Activated B cell treated with CpG ODN at 0.5 μM for 24 hours (primary cell): ENCODE data around the gene PTPRJ. TPM values are rescaled to one million over a fixed set of nuclear protein-coding genes. Genes with fewer than 3 reads are reported as not detected.
"Not testable (repeated sequence)": the region's sequence is repeated elsewhere in the genome, so short reads cannot be mapped to it uniquely, and the experiment has no call there.

Experiments
- ATAC-seq: fragments of 200-7000 bp; cut with Tn5 transposase; one replicate; pipeline ENCODE4 v1.10.0; 2021; ENCODE audit warnings: low read depth, mild to moderate bottlenecking, moderate library complexity
- CTCF ChIA-PET: fragments of 350-600 bp; sonication (Branson Sonifier 250); formaldehyde crosslinking; loops from one replicate; lab custom pipeline; 2021; ENCODE audit warnings: antibody characterized with exemption; lab: Charles Lee
- POLR2A ChIA-PET: fragments of 350-600 bp; sonication (Branson Sonifier 250); formaldehyde crosslinking; loops from one replicate; lab custom pipeline; 2021; ENCODE audit warnings: antibody characterized with exemption; lab: Charles Lee
- DNase-seq: peaks from one replicate; pipeline ENCODE4 v3.0.0; 2022
- H3K27ac Mint-ChIP-seq: one replicate; pipeline ENCODE4 v1.8.0; 2020; ENCODE audit warnings: mixed read lengths
- H3K27me3 Mint-ChIP-seq: one replicate; pipeline ENCODE4 v1.8.0; 2021; ENCODE audit warnings: mixed read lengths
- H3K36me3 Mint-ChIP-seq: one replicate; pipeline ENCODE4 v1.8.0; 2021; ENCODE audit warnings: low read depth, mixed read lengths
- H3K4me1 Mint-ChIP-seq: one replicate; pipeline ENCODE4 v1.8.0; 2021; ENCODE audit warnings: mixed read lengths
- H3K4me3 Mint-ChIP-seq: one replicate; pipeline ENCODE4 v1.8.0; 2020; ENCODE audit warnings: mild to moderate bottlenecking, mixed read lengths
- H3K9me3 Mint-ChIP-seq: one replicate; pipeline ENCODE4 v1.8.0; 2020; ENCODE audit warnings: mixed read lengths
- intact Hi-C: fragments of 100-400 bp; cut with micrococcal nuclease; formaldehyde crosslinking; loops from one replicate; pipeline ENCODE4 v1.15.1; 2024
- total RNA-seq: library from RNA; stranded (reverse); gene quantifications from 2 replicates; pipeline ENCODE4 v1.2.3, GENCODE V29; 2022
- TF ChIP-seq, protein P1 (sequence below): fragments of 200-600 bp; IDR thresholded peaks from one replicate; pipeline ENCODE4 v1.8.0; 2022; ENCODE audit warnings: antibody characterized with exemption, mild to moderate bottlenecking

Gene PTPRJ
- total RNA-seq, 1 donor from 2014 or later: 19.2 TPM

DNA sequence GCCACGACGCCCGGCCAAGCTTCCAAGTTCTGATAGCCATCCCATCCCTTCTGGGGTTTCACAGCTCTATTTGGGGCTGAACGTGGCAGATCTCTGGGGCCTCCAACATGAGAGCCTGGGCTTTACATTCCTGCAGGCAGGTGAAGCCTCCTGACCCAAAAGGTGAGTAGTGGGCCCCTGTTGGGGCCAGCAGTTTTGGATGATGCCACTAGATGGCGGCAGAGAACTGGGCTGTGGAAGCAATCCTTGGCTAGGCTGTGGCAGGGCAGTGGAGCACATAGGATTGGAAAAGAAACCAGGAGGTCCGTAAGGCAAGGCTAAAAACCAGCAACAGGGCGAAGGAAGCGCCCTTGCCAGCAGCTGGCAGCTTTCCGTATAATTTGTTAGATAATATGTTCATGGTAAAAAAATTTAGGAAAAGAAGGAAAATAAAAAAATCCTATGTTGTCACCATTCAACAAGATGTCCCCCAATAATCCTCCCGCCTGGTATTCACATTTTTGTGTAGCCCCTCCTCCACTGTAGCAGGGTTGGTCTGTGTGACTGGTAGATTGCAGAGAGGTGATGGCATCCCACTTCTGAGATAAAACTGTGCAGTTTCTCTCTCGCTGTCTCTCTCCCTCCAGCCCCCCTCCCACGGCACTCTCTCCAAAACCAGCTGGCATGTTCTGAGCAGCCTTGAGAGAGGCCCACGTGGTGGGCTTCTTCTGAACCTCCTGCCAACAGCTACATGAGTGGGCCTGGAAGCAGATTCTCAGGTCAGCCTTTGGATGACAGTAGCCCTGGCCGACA, 192.7 kb downstream of the PTPRJ start:
- ChIA-PET POLR2A (no interaction called here), CTCF (interaction anchor here (0.6 kb wide), 1 partner anchor 727 kb away, joined by 4 read pairs; no protein-coding TSS in a partner anchor)
- intact Hi-C loops: loop anchor here (5.0 kb wide), 1 partner anchor 1354 kb away; no protein-coding TSS in a partner anchor
- Mint-ChIP-seq H3K27ac (no peak overlapping the region), H3K27me3 (no peaks in the 10 kb centered on the region), H3K36me3 (peaks cover 11% of the 10 kb centered on the region), H3K4me1 (peaks cover 29% of the 10 kb centered on the region), H3K9me3 (no peaks in the 10 kb centered on the region), H3K4me3 (no peak overlapping the region)
- ATAC-seq: peak; percentile 71
- TF ChIP-seq, protein P1, sequence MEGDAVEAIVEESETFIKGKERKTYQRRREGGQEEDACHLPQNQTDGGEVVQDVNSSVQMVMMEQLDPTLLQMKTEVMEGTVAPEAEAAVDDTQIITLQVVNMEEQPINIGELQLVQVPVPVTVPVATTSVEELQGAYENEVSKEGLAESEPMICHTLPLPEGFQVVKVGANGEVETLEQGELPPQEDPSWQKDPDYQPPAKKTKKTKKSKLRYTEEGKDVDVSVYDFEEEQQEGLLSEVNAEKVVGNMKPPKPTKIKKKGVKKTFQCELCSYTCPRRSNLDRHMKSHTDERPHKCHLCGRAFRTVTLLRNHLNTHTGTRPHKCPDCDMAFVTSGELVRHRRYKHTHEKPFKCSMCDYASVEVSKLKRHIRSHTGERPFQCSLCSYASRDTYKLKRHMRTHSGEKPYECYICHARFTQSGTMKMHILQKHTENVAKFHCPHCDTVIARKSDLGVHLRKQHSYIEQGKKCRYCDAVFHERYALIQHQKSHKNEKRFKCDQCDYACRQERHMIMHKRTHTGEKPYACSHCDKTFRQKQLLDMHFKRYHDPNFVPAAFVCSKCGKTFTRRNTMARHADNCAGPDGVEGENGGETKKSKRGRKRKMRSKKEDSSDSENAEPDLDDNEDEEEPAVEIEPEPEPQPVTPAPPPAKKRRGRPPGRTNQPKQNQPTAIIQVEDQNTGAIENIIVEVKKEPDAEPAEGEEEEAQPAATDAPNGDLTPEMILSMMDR: peak; percentile 69
- peak; percentile 37 for DNase-seq

- CTCF ChIA-PET: interaction anchor here (1.1 kb wide), 1 partner anchor 15 kb away, joined by 3 read pairs; no protein-coding TSS in a partner anchor
- TF ChIP-seq, protein P1: no peak
- POLR2A ChIA-PET: no interaction called here
- ATAC-seq (no peak), DNase-seq (no peak)
- intact Hi-C loops: no loop called here
- Mint-ChIP-seq H3K4me1 (peaks cover 3% of the 10 kb centered on the region), H3K9me3 (no peaks in the 10 kb centered on the region), H3K27me3 (peaks cover 5% of the 10 kb centered on the region), H3K4me3 (no peak overlapping the region), H3K27ac (no peak overlapping the region), H3K36me3 (no peaks in the 10 kb centered on the region)
Measured at GRCh38 chr11:48177661-48178060, 197.3 kb downstream of the PTPRJ start.

- peaks cover 5% of the 10 kb centered on the region for H3K27me3 Mint-ChIP-seq
- H3K4me3 Mint-ChIP-seq: no peak overlapping the region
- POLR2A ChIA-PET: no interaction called here
- TF ChIP-seq, protein P1: no peak
- DNase-seq: no peak
- no peaks in the 10 kb centered on the region for H3K4me1 Mint-ChIP-seq
- intact Hi-C loops: no loop called here
- no peaks in the 10 kb centered on the region for H3K36me3 Mint-ChIP-seq
- ATAC-seq: no peak
- H3K27ac Mint-ChIP-seq: no peak overlapping the region
- H3K9me3 Mint-ChIP-seq: no peaks in the 10 kb centered on the region
- CTCF ChIA-PET: no interaction called here
Measured at GRCh38 chr11:48180627-48181026, 200.3 kb downstream of the PTPRJ start.

DNA sequence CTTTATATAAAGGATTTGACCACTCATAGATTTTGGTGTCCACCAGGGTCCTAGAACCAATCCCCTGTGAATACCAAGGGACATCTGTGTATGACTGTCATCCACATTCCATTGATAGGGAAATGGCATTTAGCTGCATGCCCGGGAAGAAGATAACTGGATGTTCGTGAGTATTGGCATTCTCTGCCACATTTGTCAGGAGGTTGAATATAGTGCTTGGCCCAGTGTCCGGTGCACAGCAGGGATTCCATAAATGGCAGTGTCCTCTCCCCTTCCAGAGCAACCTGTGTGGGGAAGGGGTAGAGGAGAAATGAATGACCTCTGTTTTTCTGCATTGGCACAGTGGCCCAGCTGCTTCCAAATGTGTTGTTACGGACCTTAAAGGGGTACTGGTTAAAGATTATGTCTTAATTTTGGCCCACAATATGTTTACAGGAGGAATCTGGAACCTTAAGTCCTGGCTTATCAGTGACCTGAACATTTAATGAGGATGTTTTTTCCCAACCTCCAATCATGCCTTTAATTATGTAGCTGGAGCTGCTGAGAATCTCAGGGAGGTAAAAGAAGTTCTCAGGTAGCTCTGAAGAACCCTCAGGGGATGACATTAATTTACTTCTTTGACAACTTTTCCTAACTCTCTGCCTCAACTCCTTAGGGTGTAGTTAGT, 202.6 kb downstream of the PTPRJ start:
- ATAC-seq (no peak), DNase-seq (no peak)
- Mint-ChIP-seq H3K27ac (no peak overlapping the region), H3K36me3 (no peaks in the 10 kb centered on the region), H3K27me3 (peaks cover 5% of the 10 kb centered on the region), H3K4me1 (no peaks in the 10 kb centered on the region), H3K9me3 (no peaks in the 10 kb centered on the region), H3K4me3 (no peak overlapping the region)
- ChIA-PET POLR2A (no interaction called here), CTCF (no interaction called here)
- intact Hi-C loops: no loop called here
- TF ChIP-seq, protein P1: no peak

DNA sequence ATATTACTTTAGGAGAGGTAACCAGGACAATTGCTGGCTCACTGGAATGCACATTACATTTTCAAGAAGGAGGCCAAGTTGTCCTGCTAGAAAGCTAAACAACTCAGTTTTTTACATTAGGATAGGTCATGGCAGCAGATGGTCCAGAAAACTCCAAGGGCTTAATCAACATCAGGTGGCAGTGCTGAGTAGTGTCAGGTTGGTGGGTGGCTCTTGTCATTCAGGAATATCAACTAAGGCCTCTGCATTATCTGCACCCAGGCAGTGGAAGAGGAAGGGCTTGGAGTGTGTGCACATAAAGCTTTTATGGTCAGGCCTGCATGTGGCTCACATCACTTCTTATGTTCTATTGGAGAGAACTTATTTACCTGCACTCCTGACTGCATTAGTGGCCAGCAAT, 204.1 kb downstream of the PTPRJ start:
- H3K27me3 Mint-ChIP-seq: peaks cover 5% of the 10 kb centered on the region
- no peak for DNase-seq
- TF ChIP-seq, protein P1: no peak
- intact Hi-C loops: no loop called here
- no peak overlapping the region for H3K27ac Mint-ChIP-seq
- no peaks in the 10 kb centered on the region for H3K4me1 Mint-ChIP-seq
- ATAC-seq: no peak
- CTCF ChIA-PET: no interaction called here
- POLR2A ChIA-PET: no interaction called here
- H3K36me3 Mint-ChIP-seq: no peaks in the 10 kb centered on the region
- no peaks in the 10 kb centered on the region for H3K9me3 Mint-ChIP-seq
- no peak overlapping the region for H3K4me3 Mint-ChIP-seq

DNA sequence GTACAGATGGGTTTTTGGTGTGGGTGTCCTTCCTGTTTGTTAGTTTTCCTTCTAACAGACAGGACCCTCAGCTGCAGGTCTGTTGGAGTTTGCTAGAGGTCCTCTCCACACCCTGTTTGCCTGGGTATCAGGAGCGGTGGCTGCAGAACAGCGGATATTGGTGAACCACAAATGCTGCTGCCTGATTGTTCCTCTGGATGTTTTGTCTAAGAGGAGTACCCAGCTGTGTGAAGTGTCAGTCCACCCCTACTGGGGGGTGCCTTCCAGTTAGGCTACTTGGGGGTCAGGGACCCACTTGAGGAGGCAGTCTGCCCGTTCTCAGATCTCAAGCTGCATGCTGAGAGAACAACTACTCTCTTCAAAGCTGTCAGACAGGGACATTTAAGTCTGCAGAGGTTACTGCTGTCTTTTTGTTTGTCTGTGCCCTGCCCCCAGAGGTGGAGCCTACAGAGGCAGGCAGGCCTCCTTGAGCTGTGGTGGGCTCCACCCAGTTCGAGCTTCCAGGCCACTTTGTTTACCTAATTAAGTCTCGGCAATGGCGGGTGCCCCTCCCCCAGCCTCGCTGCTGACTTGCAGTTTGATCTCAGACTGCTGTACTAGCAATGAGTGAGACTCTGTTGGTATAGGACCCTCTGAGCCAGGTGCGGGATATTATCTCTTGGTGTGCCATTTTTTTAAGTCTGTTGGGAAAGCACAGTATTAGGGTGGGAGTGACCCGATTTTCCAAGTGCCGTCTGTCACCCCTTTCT, 210.7 kb downstream of the PTPRJ start:
- Mint-ChIP-seq H3K27me3 (peaks cover 21% of the 10 kb centered on the region), H3K9me3 (peaks cover 13% of the 10 kb centered on the region)
- H3K27ac Mint-ChIP-seq, DNase-seq, H3K4me1 Mint-ChIP-seq, CTCF ChIA-PET, H3K4me3 Mint-ChIP-seq, POLR2A ChIA-PET, intact Hi-C loops, ATAC-seq, H3K36me3 Mint-ChIP-seq: not testable (repeated sequence)
